BLaER1 treated with 17β-estradiol and CSF1 and Interleukin-3, amounts not matched to agents 10 nM and 100 nM (cell line): Measurements from ENCODE around the gene SEMA6D.

Experiments
- H3K27ac ChIP-seq, 11 experiments: shearing (Covaris generic); formaldehyde crosslinking; 2 replicates each; pipeline ENCODE4 v1.8.1; 2022
- H3K27me3 ChIP-seq, 11 experiments: shearing (Covaris generic); formaldehyde crosslinking; 2 replicates each; pipeline ENCODE4 v1.8.1; 2022
- H3K36me3 ChIP-seq, 11 experiments: shearing (Covaris generic); formaldehyde crosslinking; 2 replicates each; pipeline ENCODE4 v1.8.1; 2022
- H3K4me1 ChIP-seq, 10 experiments: shearing (Covaris generic); formaldehyde crosslinking; 2 replicates each; pipeline ENCODE4 v1.8.1; 2022
- H3K4me2 ChIP-seq, 11 experiments: shearing (Covaris generic); formaldehyde crosslinking; 2 replicates each; pipeline ENCODE4 v1.8.1; 2022
- H3K4me3 ChIP-seq, 10 experiments: shearing (Covaris generic); formaldehyde crosslinking; 2 replicates each; pipeline ENCODE4 v1.8.1; 2022
- H3K9ac ChIP-seq, 11 experiments: shearing (Covaris generic); formaldehyde crosslinking; 2 replicates each; pipeline ENCODE4 v1.8.1; 2022
- H3K9me3 ChIP-seq, 11 experiments: shearing (Covaris generic); formaldehyde crosslinking; replicated peaks in 1 of 11; 2 replicates each; pipeline ENCODE4 v1.8.1; 2022
- H4K20me1 ChIP-seq, 11 experiments: shearing (Covaris generic); formaldehyde crosslinking; 2 replicates each; pipeline ENCODE4 v1.8.1; 2022
- Cebpa-rat ChIP-seq, 11 experiments: shearing (Covaris generic); IDR thresholded peaks; 2 replicates each; pipeline ENCODE4 v1.8.1; 2022

The SEMA6D gene

GRCh38 chr15:47743385-47743784 is 26.1 kb downstream of the SEMA6D start:
- no peaks in the 10 kb centered on the region for H4K20me1 ChIP-seq
- H3K4me3 ChIP-seq, result no peak overlapping the region
- H3K4me1 ChIP-seq, result peaks cover 0 to 16% (median 0%) of the 10 kb centered on the region in 10 experiments; a peak in 3 of 20 replicates
- no peak for TF ChIP-seq Cebpa-rat (IDR thresholded peaks at IDR 0.05)
- no peaks in the 10 kb centered on the region for H3K36me3 ChIP-seq
- no peaks in the 10 kb centered on the region for H3K27me3 ChIP-seq
- no peak overlapping the region for H3K27ac ChIP-seq
- H3K9ac ChIP-seq, result no peak overlapping the region
- H3K4me2 ChIP-seq, result no peak overlapping the region
- no peaks in the 10 kb centered on the region for H3K9me3 ChIP-seq

DNA sequence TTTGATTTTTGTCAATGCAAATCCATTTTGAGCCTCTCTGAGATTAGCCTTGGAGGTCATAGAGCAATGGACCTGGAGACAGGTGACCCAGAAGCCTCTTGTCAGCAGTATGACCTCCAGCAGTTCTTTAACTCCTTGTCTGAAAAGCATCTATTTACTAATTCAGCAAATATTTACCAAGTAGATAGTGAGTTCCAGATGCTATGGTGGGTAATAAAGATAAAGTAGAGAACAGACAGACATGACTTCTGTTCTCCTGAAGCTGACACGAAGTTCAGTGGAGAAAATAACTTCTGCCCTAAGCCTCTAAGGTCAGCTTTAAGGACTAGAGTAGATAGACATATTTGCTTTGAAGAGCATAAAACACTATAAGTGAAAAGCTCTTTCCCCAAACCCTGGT is 26.6 kb downstream of the SEMA6D start:
- H3K4me3 ChIP-seq, result no peak overlapping the region
- no peak overlapping the region for H3K4me2 ChIP-seq
- H3K27me3 ChIP-seq, result no peaks in the 10 kb centered on the region
- no peak overlapping the region for H3K27ac ChIP-seq
- H3K36me3 ChIP-seq, result no peaks in the 10 kb centered on the region
- no peak for TF ChIP-seq Cebpa-rat (IDR thresholded peaks at IDR 0.05)
- peaks cover 0 to 16% (median 0%) of the 10 kb centered on the region in 10 experiments; a peak in 3 of 20 replicates for H3K4me1 ChIP-seq
- H4K20me1 ChIP-seq, result no peaks in the 10 kb centered on the region
- no peak overlapping the region for H3K9ac ChIP-seq
- no peaks in the 10 kb centered on the region for H3K9me3 ChIP-seq

DNA sequence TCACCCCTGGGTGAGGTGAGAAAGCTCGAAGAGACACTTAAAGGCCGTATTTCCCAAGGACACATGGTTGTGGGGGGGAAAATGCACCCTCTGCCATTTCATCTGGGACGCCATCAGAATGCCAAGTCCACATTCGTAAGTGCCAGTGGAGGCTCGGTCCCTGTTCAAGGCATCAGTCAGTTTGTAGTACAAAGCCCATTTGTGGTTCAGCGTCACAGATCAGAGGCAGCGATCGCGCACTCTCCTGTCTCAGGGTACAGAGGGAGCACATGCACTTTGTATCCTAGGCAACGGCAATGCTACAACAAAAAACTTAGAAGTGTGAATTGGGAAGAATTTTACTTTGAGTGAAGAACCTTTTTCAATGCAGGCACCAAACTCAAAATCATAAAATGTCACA is 27.2 kb downstream of the SEMA6D start:
- Histone ChIP-seq H3K27me3 (no peaks in the 10 kb centered on the region), H3K4me3 (no peak overlapping the region), H3K4me2 (no peak overlapping the region), H3K9me3 (no peaks in the 10 kb centered on the region), H3K27ac (no peak overlapping the region), H4K20me1 (no peaks in the 10 kb centered on the region), H3K9ac (no peak overlapping the region), H3K4me1 (peaks cover 0 to 15% (median 0%) of the 10 kb centered on the region in 10 experiments; a peak in 6 of 20 replicates), H3K36me3 (no peaks in the 10 kb centered on the region)
- TF ChIP-seq Cebpa-rat (IDR thresholded peaks at IDR 0.05), result no peak

DNA sequence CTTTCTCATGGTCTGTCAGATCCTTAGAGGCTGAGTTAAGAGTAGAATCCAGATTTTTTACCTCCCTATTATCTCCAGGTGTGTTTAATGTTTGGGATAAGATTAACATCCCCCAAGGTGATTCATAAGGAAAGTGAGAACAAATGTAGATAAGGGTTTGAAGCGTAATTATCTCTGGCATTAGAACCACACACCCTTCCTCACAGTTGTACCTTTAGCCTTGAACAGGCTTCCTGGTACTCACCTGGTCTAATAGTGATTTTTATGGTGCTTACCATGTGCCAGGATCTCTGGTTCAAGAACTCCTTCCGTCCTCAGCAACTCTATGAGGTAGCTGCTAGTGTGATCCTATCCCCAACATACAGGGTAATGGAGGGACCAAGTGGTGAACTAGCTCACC is 27.7 kb downstream of the SEMA6D start:
- Histone ChIP-seq H3K9me3 (no peaks in the 10 kb centered on the region), H3K27ac (no peak overlapping the region), H3K4me1 (peaks cover 0 to 20% (median 0%) of the 10 kb centered on the region in 10 experiments; a peak in 6 of 20 replicates), H3K4me2 (0 out of 22 replicates have a peak overlapping the region, but pooled peaks of 1 of the 11 experiments have one; percentile 17), H3K36me3 (no peaks in the 10 kb centered on the region), H3K4me3 (no peak overlapping the region), H3K9ac (no peak overlapping the region), H4K20me1 (no peaks in the 10 kb centered on the region), H3K27me3 (no peaks in the 10 kb centered on the region)
- no peak for TF ChIP-seq Cebpa-rat (IDR thresholded peaks at IDR 0.05)

DNA sequence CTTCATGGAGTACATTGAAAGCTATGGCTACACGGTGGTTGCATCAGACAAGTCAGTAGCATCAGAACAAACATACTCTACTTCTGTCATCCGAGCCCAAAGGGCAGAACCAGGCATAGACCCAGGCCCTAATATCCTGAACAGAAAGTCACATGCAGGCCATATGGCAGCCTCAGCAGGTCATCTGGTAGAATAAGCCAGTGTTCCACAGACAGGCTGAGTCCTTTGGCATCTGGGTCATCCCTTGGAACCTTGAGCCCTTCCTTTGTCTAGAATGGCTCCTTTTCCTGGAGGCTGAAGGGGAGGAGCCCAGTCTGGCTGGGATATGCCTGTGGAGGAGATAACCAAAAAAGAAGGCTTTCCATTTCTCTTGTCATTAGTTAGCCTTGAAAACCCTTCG is 29.2 kb downstream of the SEMA6D start:
- no peaks in the 10 kb centered on the region for H3K36me3 ChIP-seq
- no peak for TF ChIP-seq Cebpa-rat (IDR thresholded peaks at IDR 0.05)

GRCh38 chr15:47750030-47750739 is 32.9 kb downstream of the SEMA6D start:
- Histone ChIP-seq H4K20me1 (no peaks in the 10 kb centered on the region), H3K9me3 (peaks cover 16 to 25% (median 22%) of the 10 kb centered on the region in 11 experiments), H3K9ac (peak overlapping the region in 1 of 11 experiments; percentile 18; a peak in 1 of 22 replicates), H3K27ac (peak overlapping the region in 2 of 11 experiments; percentile 15 to 48; a peak in 2 of 22 replicates), H3K36me3 (no peaks in the 10 kb centered on the region), H3K4me1 (peaks cover 0 to 32% (median 0%) of the 10 kb centered on the region in 10 experiments; a peak in 8 of 20 replicates), H3K4me3 (no peak overlapping the region), H3K27me3 (no peaks in the 10 kb centered on the region), H3K4me2 (peak overlapping the region in 4 of 11 experiments; percentile 23 to 75 (median 68); a peak in 6 of 22 replicates)
- no peak for TF ChIP-seq Cebpa-rat (IDR thresholded peaks at IDR 0.05)

More for the DNA sequence above, 29.2 kb downstream of the SEMA6D start:
- H3K9ac ChIP-seq, result no peak overlapping the region
- no peak overlapping the region for H3K4me2 ChIP-seq
- H3K9me3 ChIP-seq, result no peaks in the 10 kb centered on the region
- H3K4me3 ChIP-seq, result no peak overlapping the region
- no peaks in the 10 kb centered on the region for H3K27me3 ChIP-seq
- H3K27ac ChIP-seq, result no peak overlapping the region
- H3K4me1 ChIP-seq, result peaks cover 0 to 26% (median 0%) of the 10 kb centered on the region in 10 experiments; a peak in 8 of 20 replicates
- H4K20me1 ChIP-seq, result no peaks in the 10 kb centered on the region

DNA sequence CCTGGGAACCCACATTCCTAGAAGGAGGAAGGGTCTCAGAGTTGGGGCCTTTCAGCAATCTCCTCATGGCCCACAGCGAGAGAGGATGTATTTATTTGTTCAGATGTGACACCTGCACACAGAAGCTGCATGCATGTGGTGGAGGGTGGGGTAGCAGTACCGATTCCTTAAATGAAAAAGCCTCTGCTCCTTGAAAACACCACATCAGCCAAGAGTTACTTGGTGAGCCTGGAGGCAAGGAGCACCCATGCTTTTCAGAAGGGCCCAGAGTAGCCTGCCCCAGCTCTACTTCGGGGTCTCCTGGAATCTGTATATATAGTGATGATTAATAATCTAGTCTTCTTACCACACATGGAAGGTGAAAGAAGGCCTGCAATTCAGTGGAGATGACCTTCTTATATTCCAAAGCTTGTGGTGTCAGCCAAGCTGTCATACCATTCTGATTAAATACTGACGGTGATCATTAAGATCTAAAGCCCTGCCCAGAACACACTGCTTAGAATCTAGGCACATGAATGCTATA is 33.5 kb downstream of the SEMA6D start:
- no peak overlapping the region for H3K4me3 ChIP-seq
- H3K36me3 ChIP-seq, result no peaks in the 10 kb centered on the region
- H3K9ac ChIP-seq, result no peak overlapping the region
- H3K9me3 ChIP-seq, result peaks cover 18 to 27% (median 23%) of the 10 kb centered on the region in 11 experiments
- H3K4me1 ChIP-seq, result peaks cover 0 to 29% (median 0%) of the 10 kb centered on the region in 10 experiments; a peak in 8 of 20 replicates
- H3K4me2 ChIP-seq, result peak overlapping the region in 4 of 11 experiments; percentile 23 to 75 (median 68); a peak in 6 of 22 replicates
- H3K27ac ChIP-seq, result peak overlapping the region in 1 of 11 experiments; percentile 48; a peak in 1 of 22 replicates
- no peak for TF ChIP-seq Cebpa-rat (IDR thresholded peaks at IDR 0.05)
- no peaks in the 10 kb centered on the region for H3K27me3 ChIP-seq
- H4K20me1 ChIP-seq, result no peaks in the 10 kb centered on the region

GRCh38 chr15:47753591-47753990 is 36.3 kb downstream of the SEMA6D start:
- H3K4me1 ChIP-seq, result peaks cover 0 to 46% (median 3%) of the 10 kb centered on the region in 10 experiments; a peak in 10 of 20 replicates
- no peak overlapping the region for H3K4me3 ChIP-seq
- H4K20me1 ChIP-seq, result no peaks in the 10 kb centered on the region
- TF ChIP-seq Cebpa-rat (IDR thresholded peaks at IDR 0.05), result no peak
- no peaks in the 10 kb centered on the region for H3K36me3 ChIP-seq
- H3K27me3 ChIP-seq, result no peaks in the 10 kb centered on the region
- no peak overlapping the region for H3K27ac ChIP-seq
- no peak overlapping the region for H3K4me2 ChIP-seq
- no peak overlapping the region for H3K9ac ChIP-seq
- peaks cover 18 to 27% (median 23%) of the 10 kb centered on the region in 11 experiments for H3K9me3 ChIP-seq

- Histone ChIP-seq H3K27me3 (no peaks in the 10 kb centered on the region), H3K4me3 (no peak overlapping the region), H3K4me1 (peaks cover 0 to 46% (median 3%) of the 10 kb centered on the region in 10 experiments; a peak in 10 of 20 replicates), H4K20me1 (no peaks in the 10 kb centered on the region), H3K4me2 (no peak overlapping the region), H3K9ac (no peak overlapping the region), H3K27ac (no peak overlapping the region), H3K36me3 (no peaks in the 10 kb centered on the region), H3K9me3 (peaks cover 18 to 27% (median 23%) of the 10 kb centered on the region in 11 experiments)
- no peak for TF ChIP-seq Cebpa-rat (IDR thresholded peaks at IDR 0.05)
Measured at GRCh38 chr15:47754312-47754711, 37.0 kb downstream of the SEMA6D start.
